Keratinocyte (primary cell): ENCODE data around the gene AKAP13. TPM values are rescaled to one million over a fixed set of nuclear protein-coding genes. Genes with fewer than 3 reads are reported as not detected.

Experiments used
- DNase-seq: peaks from one replicate; pipeline ENCODE4 v3.0.0-alpha.2; 2011; ENCODE audit warnings: low read depth, missing footprints, low spot score
- FAIRE-seq: peaks from 2 replicates; lab custom pipeline; 2011; peaks lifted over from hg19 to GRCh38; lab: Jason Lieb, UNC
- H2AFZ ChIP-seq: 2 replicates; pipeline ENCODE4 v1.6.0; 2012; ENCODE audit warnings: low read length, control low read depth, inconsistent platforms; ENCODE audit not compliant: control insufficient read depth
- H3K27ac ChIP-seq: 2 replicates; pipeline ENCODE4 v1.5.1; 2011; ENCODE audit warnings: low read length; ENCODE audit not compliant: control insufficient read depth, insufficient read depth
- H3K27me3 ChIP-seq: 3 replicates; pipeline ENCODE4 v1.6.0; 2011; ENCODE audit warnings: low read length; ENCODE audit not compliant: control insufficient read depth, insufficient read depth; ENCODE audit errors: extremely low read depth
- H3K36me3 ChIP-seq, 2 experiments: 2 replicates in 1 of 2; 3 replicates in 1 of 2; pipeline ENCODE4 v1.5.1; 2011; ENCODE audit warnings: low read length in 2 of 2, mild to moderate bottlenecking in 1 of 2; ENCODE audit not compliant: control insufficient read depth in 2 of 2, insufficient read depth in 2 of 2; ENCODE audit errors: extremely low read depth in 1 of 2
- H3K4me1 ChIP-seq: 3 replicates; pipeline ENCODE4 v1.5.1; 2011; ENCODE audit warnings: low read length; ENCODE audit not compliant: control insufficient read depth, insufficient read depth; ENCODE audit errors: extremely low read depth
- H3K4me2 ChIP-seq: 3 replicates; pipeline ENCODE4 v1.6.0; 2011; ENCODE audit warnings: low read depth, low read length; ENCODE audit not compliant: control insufficient read depth, insufficient read depth; ENCODE audit errors: extremely low read depth
- H3K4me3 ChIP-seq, 3 experiments: fragments of 200-600 bp in 1 of 3; sonication (generic) in 1 of 3; 2 replicates in 2 of 3; 3 replicates in 1 of 3; pipeline ENCODE4 v1.5.1; 2011 to 2016; ENCODE audit warnings: low read length in 3 of 3, mild to moderate bottlenecking in 3 of 3, control low read depth in 2 of 3, inconsistent platforms in 1 of 3, low read depth in 1 of 3, mixed read lengths in 1 of 3, mixed run types in 1 of 3, moderate library complexity in 1 of 3; ENCODE audit not compliant: control insufficient read depth in 2 of 3, insufficient read depth in 2 of 3; ENCODE audit errors: extremely low read depth in 1 of 3
- H3K79me2 ChIP-seq: 2 replicates; pipeline ENCODE4 v1.6.0; 2012; ENCODE audit warnings: low read length; ENCODE audit not compliant: control insufficient read depth, insufficient read depth
- H3K9ac ChIP-seq: 3 replicates; pipeline ENCODE4 v1.6.0; 2011; ENCODE audit warnings: low read length; ENCODE audit not compliant: control insufficient read depth, insufficient read depth; ENCODE audit errors: extremely low read depth
- H3K9me1 ChIP-seq: 3 replicates; pipeline ENCODE4 v1.6.0; 2011; ENCODE audit warnings: low read length; ENCODE audit not compliant: control insufficient read depth, insufficient read depth; ENCODE audit errors: extremely low read depth
- H3K9me3 ChIP-seq: 2 replicates; pipeline ENCODE4 v1.5.1; 2012; ENCODE audit warnings: low read depth, low read length; ENCODE audit not compliant: control insufficient read depth
- H4K20me1 ChIP-seq: 3 replicates; pipeline ENCODE4 v1.6.0; 2011; ENCODE audit warnings: low read length; ENCODE audit not compliant: control insufficient read depth, insufficient read depth; ENCODE audit errors: extremely low read depth
- EZH2 ChIP-seq: IDR thresholded peaks from one replicate; pipeline ENCODE4 v1.6.1; 2012; ENCODE audit warnings: inconsistent platforms, mild to moderate bottlenecking, low read length, moderate library complexity
- dilution Hi-C: fragments of 300-500 bp; cut with MboI; formaldehyde crosslinking; loops from one replicate; pipeline ENCODE4 v1.7.0; 2020; ENCODE audit warnings: low sequenced_read_pairs; ENCODE audit not compliant: extremely low pct_ligation_motif_present
- polyA plus RNA-seq, 5 experiments: library from polyadenylated mRNA; depleted of rRNA in 3 of 5; stranded (reverse) in 3 of 5; stranded (forward) in 1 of 5; unstranded in 1 of 5; fragments of >200 nt; gene quantifications; 1 replicate in 1 of 5; 2 replicates in 3 of 5; 3 replicates in 1 of 5; pipeline versions ENCODE4 v1.2.1 to v1.2.3, GENCODE V29; 2011 to 2012; ENCODE audit warnings: missing spikeins in 2 of 5, low read depth in 1 of 5, low replicate concordance in 1 of 5
- TF ChIP-seq, protein P1 (sequence below), 3 experiments: IDR thresholded peaks in 1 of 3; conservative IDR thresholded peaks in 1 of 3; optimal IDR thresholded peaks in 1 of 3; 2 replicates in 2 of 3; 3 replicates in 1 of 3; pipeline versions ENCODE3 to v1.5.1; 2011; ENCODE audit warnings: low read length in 3 of 3, mild to moderate bottlenecking in 3 of 3, moderate library complexity in 2 of 3, control low read depth in 1 of 3, inconsistent platforms in 1 of 3; ENCODE audit not compliant: insufficient read depth in 2 of 3; ENCODE audit errors: extremely low read depth in 1 of 3

The AKAP13 gene
- polyA plus RNA-seq, 1 donor (not counting 4 experiments of a cell fraction or from before 2014, with no cell fraction given), result 16.7 TPM

DNA sequence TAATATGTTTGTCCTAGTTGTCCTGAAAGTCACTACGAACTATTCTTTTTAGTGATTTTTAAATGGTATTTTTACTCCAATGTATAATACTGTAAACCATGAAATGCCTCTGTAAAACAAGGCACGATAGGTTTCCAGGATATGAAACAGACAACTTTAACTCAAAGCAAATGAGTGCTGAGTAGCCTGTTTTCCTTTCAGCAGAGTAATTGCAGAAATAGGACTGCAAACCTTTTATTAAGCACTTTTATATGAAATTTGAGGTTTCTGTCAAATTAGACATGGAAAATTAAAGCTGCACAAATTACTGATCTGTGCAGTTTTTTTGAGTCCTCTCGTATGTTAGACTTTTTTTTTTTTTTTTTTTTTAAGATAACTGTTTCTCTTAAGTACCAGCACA is 16.2 kb downstream of the AKAP13 start:
- Histone ChIP-seq H3K9me3 (no peaks in the 10 kb centered on the region), H4K20me1 (no peaks in the 10 kb centered on the region), H2AFZ (no peak overlapping the region), H3K4me2 (no peak overlapping the region), H3K27ac (no peak overlapping the region), H3K27me3 (no peaks in the 10 kb centered on the region), H3K4me1 (peaks cover 9% of the 10 kb centered on the region), H3K4me3 (no peak overlapping the region), H3K36me3 (no peaks in the 10 kb centered on the region), H3K9me1 (no peaks in the 10 kb centered on the region), H3K79me2 (peaks cover 85% of the 10 kb centered on the region), H3K9ac (no peak overlapping the region)
- DNase-seq, result no peak
- dilution Hi-C loops, result no loop called here
- TF ChIP-seq, protein P1, sequence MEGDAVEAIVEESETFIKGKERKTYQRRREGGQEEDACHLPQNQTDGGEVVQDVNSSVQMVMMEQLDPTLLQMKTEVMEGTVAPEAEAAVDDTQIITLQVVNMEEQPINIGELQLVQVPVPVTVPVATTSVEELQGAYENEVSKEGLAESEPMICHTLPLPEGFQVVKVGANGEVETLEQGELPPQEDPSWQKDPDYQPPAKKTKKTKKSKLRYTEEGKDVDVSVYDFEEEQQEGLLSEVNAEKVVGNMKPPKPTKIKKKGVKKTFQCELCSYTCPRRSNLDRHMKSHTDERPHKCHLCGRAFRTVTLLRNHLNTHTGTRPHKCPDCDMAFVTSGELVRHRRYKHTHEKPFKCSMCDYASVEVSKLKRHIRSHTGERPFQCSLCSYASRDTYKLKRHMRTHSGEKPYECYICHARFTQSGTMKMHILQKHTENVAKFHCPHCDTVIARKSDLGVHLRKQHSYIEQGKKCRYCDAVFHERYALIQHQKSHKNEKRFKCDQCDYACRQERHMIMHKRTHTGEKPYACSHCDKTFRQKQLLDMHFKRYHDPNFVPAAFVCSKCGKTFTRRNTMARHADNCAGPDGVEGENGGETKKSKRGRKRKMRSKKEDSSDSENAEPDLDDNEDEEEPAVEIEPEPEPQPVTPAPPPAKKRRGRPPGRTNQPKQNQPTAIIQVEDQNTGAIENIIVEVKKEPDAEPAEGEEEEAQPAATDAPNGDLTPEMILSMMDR (optimal IDR thresholded peaks at IDR 0.05 in 1 of 3, IDR thresholded peaks at IDR 0.05 in 1 of 3, conservative IDR thresholded peaks at IDR 0.05 in 1 of 3; ENCODE audit: extremely low read depth in 1 of 3, insufficient read depth in 2 of 3, low read length in 3 of 3), result no peak
- TF ChIP-seq EZH2, result no peak
- FAIRE-seq, result no peak

DNA sequence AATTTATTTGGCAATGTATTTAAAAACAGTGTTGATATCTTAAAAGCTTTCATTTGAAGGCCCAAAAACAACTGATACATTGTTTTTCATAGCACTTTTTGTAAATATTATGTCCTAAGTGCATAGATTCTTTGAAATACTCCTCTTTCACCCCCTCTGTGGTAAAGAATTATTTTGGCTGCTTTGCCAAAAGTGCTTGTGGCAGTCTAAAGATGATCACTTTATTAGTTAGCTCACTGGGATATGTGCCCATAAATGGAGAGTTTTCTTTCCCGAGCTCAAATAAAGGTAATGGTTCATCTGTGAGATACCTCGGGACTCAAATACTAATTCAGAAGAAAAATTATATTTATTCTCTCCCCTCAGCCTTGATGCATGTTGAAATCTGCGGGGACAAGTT is 16.7 kb downstream of the AKAP13 start:
- Histone ChIP-seq H2AFZ (no peak overlapping the region), H4K20me1 (no peaks in the 10 kb centered on the region), H3K27me3 (no peaks in the 10 kb centered on the region), H3K9me3 (no peaks in the 10 kb centered on the region), H3K4me2 (no peak overlapping the region), H3K27ac (no peak overlapping the region), H3K4me3 (no peak overlapping the region), H3K79me2 (peaks cover 89% of the 10 kb centered on the region), H3K4me1 (peaks cover 9% of the 10 kb centered on the region), H3K36me3 (no peaks in the 10 kb centered on the region), H3K9ac (no peak overlapping the region), H3K9me1 (no peaks in the 10 kb centered on the region)
- TF ChIP-seq EZH2, result no peak
- TF ChIP-seq, protein P1 (optimal IDR thresholded peaks at IDR 0.05 in 1 of 3, IDR thresholded peaks at IDR 0.05 in 1 of 3, conservative IDR thresholded peaks at IDR 0.05 in 1 of 3; ENCODE audit: extremely low read depth in 1 of 3, insufficient read depth in 2 of 3, low read length in 3 of 3), result no peak
- no peak for FAIRE-seq
- dilution Hi-C loops, result no loop called here
- no peak for DNase-seq
